ENCODE results near the gene IPCEF1. TPM values are rescaled to one million over a fixed set of nuclear protein-coding genes. Genes with fewer than 3 reads are reported as not detected.

IPCEF1 gene
- total RNA-seq, 2 donors from 2014 or later, result 3.0 to 5.7 TPM

GRCh38 chr6:154276810-154277628 lies 79.6 kb downstream of the IPCEF1 start:
- 25 to 32% methylated on average over 9 to 11 of the region's 11 CpGs for WGBS, 2 donors
- no peak for DNase-seq
- Histone ChIP-seq H3K36me3 (replicated peaks in 1 of 2; ENCODE audit: insufficient read depth in 1 of 2, low read depth in 2 of 2) (no peaks in the 10 kb centered on the region), H3K4me1 (no peaks in the 10 kb centered on the region), H3K4me3 (no peak overlapping the region), H3K27me3 (no peaks in the 10 kb centered on the region), H3K9me3 (no peaks in the 10 kb centered on the region), H3K27ac (no peak overlapping the region)
- no peak for ATAC-seq
- intact Hi-C loops (cut with DNase I), result loop anchor here (5.0 kb wide), 1 partner anchor 120 kb away; no protein-coding TSS in a partner anchor
- TF ChIP-seq, protein P1, sequence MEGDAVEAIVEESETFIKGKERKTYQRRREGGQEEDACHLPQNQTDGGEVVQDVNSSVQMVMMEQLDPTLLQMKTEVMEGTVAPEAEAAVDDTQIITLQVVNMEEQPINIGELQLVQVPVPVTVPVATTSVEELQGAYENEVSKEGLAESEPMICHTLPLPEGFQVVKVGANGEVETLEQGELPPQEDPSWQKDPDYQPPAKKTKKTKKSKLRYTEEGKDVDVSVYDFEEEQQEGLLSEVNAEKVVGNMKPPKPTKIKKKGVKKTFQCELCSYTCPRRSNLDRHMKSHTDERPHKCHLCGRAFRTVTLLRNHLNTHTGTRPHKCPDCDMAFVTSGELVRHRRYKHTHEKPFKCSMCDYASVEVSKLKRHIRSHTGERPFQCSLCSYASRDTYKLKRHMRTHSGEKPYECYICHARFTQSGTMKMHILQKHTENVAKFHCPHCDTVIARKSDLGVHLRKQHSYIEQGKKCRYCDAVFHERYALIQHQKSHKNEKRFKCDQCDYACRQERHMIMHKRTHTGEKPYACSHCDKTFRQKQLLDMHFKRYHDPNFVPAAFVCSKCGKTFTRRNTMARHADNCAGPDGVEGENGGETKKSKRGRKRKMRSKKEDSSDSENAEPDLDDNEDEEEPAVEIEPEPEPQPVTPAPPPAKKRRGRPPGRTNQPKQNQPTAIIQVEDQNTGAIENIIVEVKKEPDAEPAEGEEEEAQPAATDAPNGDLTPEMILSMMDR (IDR thresholded peaks at IDR 0.05), result peak; percentile 43 to 77 (median 67)
- TF ChIP-seq POLR2A (IDR thresholded peaks at IDR 0.05), result no peak

DNA sequence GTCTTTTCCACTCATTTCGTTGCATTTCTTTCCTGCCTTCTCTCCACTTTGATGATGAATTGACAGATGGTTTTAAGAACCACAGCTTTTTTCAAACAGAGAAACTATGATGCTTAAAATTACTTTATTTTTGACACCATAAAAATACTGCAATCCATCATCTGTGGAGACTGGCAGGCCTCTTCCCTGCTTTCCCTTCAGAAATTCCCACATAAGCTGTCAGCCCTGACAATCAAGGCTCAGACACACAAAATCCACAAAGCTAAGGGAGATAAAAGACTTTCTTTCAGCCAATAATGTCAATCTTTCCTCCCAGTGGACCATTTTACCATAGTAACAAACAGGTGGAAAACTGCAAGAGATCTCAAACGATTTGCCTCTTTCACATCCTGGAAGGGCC lies 82.4 kb downstream of the IPCEF1 start:
- DNase-seq, result no peak
- no peaks in the 10 kb centered on the region for H3K4me1 ChIP-seq
- no peaks in the 10 kb centered on the region for H3K9me3 ChIP-seq
- H3K27ac ChIP-seq, result no peak overlapping the region
- no peaks in the 10 kb centered on the region for H3K27me3 ChIP-seq
- WGBS, 2 donors, result 68 to 72% methylated on average over 2 of the region's 2 CpGs
- no peak for TF ChIP-seq POLR2A (IDR thresholded peaks at IDR 0.05)
- TF ChIP-seq, protein P1 (IDR thresholded peaks at IDR 0.05), result no peak
- H3K4me3 ChIP-seq, result no peak overlapping the region
- H3K36me3 ChIP-seq (replicated peaks in 1 of 2; ENCODE audit: insufficient read depth in 1 of 2, low read depth in 2 of 2), result no peaks in the 10 kb centered on the region
- intact Hi-C loops (cut with DNase I), result no loop called here
- ATAC-seq, result no peak

- ATAC-seq (no peak), DNase-seq (no peak)
- intact Hi-C loops (cut with DNase I), result no loop called here
- no peaks in the 10 kb centered on the region for H3K4me1 ChIP-seq
- TF ChIP-seq POLR2A (IDR thresholded peaks at IDR 0.05), result no peak
- TF ChIP-seq, protein P1 (IDR thresholded peaks at IDR 0.05), result no peak
- H3K36me3 ChIP-seq (replicated peaks in 1 of 2; ENCODE audit: insufficient read depth in 1 of 2, low read depth in 2 of 2), result no peaks in the 10 kb centered on the region
- H3K27ac ChIP-seq, result no peak overlapping the region
- no peaks in the 10 kb centered on the region for H3K9me3 ChIP-seq
- WGBS, 2 donors, result 84 to 88% methylated on average over 3 of the region's 3 CpGs
- H3K4me3 ChIP-seq, result no peak overlapping the region
- no peaks in the 10 kb centered on the region for H3K27me3 ChIP-seq
Measured at GRCh38 chr6:154268486-154268885, 88.1 kb downstream of the IPCEF1 start.

- no peak overlapping the region for H3K4me3 ChIP-seq
- no peak overlapping the region for H3K27ac ChIP-seq
- no peaks in the 10 kb centered on the region for H3K27me3 ChIP-seq
- no peaks in the 10 kb centered on the region for H3K36me3 ChIP-seq (replicated peaks in 1 of 2; ENCODE audit: insufficient read depth in 1 of 2, low read depth in 2 of 2)
- ATAC-seq (no peak), DNase-seq (no peak)
- WGBS, 2 donors, result 61 to 70% methylated on average over 2 to 3 of the region's 3 CpGs
- no peaks in the 10 kb centered on the region for H3K4me1 ChIP-seq
- TF ChIP-seq, protein P1 (IDR thresholded peaks at IDR 0.05), result no peak
- no peak for TF ChIP-seq POLR2A (IDR thresholded peaks at IDR 0.05)
- no peaks in the 10 kb centered on the region for H3K9me3 ChIP-seq
- intact Hi-C loops (cut with DNase I), result no loop called here
Measured at GRCh38 chr6:154267508-154268106, 89.0 kb downstream of the IPCEF1 start.
